Fibroblast of gingiva (primary cell): Measurements from ENCODE around the gene ZNF662.
"Not testable (repeated sequence)": the region's sequence is repeated elsewhere in the genome, so short reads cannot be mapped to it uniquely, and the experiment has no call there.

Source experiments
- DNase-seq: peaks from one replicate; pipeline ENCODE4 v3.0.0-alpha.2; 2011; ENCODE audit warnings: low read depth

ZNF662 gene

DNA sequence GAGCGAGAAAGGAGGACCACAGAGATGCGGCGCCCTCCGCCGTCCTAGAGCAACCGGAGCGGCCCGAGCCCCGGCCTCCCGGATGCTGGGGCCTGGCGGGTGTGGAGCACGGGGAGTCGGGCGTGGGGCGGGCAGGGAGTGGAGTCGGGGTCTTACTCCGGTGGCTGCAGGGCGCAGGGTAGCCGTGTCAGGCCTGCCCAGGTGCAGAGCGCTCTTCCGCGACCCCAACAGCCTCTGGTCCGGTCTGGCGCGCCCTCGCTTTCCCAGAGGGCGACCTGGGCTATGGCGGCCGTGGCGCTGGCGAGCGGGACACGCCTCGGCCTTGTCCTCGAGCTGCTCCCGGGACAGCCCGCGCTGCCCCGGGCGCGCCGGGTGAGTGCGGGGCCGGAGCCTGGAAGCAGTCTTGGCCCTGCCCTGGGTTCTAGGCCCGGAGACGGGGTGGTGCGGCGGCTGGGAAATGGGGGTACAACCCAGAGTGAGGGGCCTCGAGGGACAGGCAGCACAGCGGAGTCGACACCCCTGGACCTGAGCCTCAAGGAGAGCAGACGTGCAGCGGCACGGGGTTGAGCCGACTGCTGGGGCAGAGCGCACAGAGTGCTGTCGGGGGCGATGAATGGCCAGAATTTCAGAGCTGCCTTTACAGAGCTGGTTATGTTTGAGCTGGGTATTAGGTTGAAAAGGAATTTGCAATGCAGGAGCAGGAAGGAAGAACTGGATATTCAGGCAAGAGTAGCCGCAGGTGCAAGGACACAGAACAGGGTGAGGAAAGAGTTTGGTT lies at the start of gene ZNF662:
Gene ZNF662, plus strand, starts transcription at position 73 of the 778 bp plus-strand sequence. CDS start 1,973 bp downstream, outside the sequence.
- peak; percentile 10 for DNase-seq

DNA sequence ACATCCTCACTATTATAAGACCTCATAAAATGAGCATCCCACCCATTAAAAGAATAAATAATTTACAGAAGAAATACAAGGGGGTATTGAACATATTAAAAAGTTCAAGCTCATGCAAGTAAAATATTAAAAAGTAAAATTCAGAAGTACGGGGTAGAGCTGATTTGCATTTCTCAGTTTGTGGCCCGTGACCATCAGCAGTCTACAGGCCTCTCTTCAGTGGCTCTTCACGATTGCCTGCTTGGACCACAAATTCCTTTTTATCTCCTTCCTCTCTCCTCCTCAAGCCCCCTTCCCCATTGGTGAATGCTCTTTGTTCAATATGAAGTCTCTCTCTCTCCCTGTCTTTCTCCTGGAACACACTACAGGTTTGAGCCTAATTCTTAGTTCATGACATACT lies 49.4 kb upstream of the ZNF662 start:
- no peak for DNase-seq

DNA sequence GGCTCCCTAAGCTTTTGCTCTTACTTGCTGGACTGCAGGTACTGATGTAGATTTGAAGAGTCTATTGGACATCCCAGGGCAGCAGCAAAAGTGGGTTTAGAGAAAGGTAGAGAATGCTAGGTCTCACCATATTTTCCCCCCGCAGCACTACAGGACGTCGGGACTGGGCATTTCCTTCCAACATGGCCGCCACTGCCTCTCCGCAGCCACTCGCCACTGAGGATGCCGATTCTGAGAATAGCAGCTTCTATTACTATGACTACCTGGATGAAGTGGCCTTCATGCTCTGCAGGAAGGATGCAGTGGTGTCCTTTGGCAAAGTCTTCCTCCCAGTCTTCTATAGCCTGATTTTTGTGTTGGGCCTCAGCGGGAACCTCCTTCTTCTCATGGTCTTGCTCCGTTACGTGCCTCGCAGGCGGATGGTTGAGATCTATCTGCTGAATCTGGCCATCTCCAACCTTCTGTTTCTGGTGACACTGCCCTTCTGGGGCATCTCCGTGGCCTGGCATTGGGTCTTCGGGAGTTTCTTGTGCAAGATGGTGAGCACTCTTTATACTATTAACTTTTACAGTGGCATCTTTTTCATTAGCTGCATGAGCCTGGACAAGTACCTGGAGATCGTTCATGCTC lies 41.5 kb upstream of the ZNF662 start:
- no peak for DNase-seq

DNA sequence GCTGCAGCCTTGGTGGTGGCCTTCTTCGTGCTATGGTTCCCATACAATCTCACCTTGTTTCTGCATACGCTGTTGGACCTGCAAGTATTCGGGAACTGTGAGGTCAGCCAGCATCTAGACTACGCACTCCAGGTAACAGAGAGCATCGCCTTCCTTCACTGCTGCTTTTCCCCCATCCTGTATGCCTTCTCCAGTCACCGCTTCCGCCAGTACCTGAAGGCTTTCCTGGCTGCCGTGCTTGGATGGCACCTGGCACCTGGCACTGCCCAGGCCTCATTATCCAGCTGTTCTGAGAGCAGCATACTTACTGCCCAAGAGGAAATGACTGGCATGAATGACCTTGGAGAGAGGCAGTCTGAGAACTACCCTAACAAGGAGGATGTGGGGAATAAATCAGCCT lies 40.7 kb upstream of the ZNF662 start:
- no peak for DNase-seq

DNA sequence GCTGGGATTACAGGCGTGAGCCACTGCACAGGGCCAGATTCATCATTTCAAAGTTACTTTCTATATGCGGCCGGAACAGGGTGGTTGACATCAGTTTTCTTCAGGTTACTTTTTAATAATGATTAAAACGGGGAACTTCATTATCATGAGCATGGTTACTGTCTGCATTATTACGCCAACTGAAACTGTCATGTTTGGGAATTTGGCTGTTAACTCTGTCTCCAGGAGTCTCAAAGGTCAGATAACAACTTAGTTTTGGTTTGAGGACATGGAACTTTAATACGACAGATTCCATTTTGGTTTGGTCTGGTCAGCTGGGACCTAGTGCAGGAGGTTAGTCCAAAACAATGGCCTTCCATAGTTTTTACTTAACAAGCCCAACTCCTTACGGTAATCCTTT lies 38.8 kb upstream of the ZNF662 start:
- no peak for DNase-seq

DNA sequence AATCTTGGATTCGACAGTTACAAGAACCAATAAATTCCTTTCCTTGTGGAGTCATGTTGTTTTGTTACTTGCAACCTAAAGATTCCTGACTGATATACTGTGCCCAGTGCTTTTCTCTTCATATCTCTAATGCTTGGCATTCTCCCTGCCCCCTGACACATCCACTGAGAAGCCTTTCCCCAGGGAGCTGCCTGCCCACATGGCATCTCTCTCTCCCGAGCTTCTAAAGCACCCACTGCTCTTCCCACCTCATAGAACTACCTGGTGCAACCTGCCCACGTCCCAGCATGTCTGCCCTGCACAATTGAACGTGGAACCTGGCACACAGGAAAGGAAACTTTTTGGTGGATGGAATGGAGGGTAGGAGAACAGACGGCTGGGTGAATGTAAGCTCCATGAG lies 37.1 kb upstream of the ZNF662 start:
- no peak for DNase-seq

DNA sequence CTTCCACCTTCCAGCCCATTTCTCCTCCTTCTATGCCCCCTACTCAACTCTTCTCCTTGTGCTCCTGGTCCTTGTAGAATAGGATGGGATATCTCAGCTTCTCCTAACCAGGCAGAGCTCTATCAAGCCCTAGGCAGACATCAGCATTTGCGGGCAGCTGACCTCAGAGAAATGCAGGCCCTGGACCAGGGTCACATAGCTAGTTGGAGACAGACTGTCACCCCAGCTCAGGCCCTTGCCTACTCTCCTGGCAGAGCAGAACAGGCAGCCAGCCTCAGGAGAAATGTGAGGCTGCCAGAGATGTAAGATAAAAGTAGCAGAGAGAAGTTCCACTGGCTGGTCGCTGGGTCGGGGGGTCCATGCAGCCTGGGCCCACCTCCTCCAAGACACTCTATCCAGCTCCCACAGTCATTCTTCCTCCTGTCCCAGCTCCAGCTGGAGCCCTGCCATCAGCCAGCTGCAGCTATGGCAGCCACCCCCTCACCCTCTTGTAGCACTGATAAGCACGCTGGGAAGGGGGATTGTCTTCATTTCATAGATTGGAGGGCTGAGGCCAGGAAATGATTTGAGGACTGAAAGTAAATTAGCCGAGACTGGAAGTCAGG lies 34.2 kb upstream of the ZNF662 start:
- DNase-seq = no peak

DNA sequence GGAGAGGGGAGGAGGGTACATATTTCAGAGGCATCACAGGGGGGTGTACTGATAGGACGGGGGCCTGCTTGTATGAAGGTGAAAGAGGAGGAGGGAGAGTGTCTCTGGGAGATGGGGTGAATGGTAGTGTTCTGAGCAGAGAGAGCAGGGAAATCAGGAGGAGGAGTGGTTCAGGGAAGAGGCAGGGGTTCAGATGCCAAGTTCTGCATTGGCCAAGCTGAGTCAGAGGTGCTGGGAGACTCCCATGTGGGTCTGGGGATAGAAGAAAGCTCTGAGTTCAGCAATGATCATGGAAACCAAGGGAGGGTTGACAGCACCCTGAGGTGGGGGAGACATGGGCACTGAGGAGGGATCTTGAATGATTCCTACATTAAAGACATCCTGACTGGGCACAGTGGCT lies 33.2 kb upstream of the ZNF662 start:
- no peak for DNase-seq

DNA sequence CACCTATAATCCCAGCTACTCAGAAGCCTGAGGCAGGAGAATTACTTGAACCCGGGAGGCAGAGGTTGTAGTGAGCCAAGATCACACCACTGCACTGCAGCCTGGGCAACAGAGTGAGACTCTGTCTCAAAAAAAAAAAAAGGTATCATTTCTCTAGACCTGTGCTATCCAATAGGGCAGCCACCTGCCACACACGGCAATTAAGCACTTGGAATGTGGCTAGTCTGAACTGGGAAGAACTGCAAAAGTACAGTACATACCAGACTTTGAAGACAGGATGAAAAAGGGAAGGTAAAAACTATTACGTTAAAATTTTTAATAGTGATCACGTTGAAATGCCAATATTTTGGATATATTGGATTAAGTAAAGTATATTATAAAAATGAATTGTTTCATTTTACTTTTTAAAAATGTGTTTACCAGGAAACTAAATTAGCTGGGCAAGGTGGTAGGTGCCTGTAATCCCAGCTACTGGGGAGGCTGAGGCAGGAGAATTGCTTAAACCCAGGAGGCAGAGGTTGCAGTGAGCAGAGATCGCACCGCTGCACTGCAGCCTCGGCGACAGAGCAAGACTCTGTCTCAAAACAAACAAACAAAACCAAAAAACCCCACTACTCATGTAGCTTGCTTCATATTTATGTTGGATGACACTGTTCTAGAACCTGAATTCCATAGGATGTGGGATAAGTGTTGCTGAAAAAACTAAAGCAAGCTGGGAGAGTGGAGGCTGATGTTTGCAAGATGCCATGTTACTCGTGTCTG lies 32.5 kb upstream of the ZNF662 start:
- no peak for DNase-seq

DNA sequence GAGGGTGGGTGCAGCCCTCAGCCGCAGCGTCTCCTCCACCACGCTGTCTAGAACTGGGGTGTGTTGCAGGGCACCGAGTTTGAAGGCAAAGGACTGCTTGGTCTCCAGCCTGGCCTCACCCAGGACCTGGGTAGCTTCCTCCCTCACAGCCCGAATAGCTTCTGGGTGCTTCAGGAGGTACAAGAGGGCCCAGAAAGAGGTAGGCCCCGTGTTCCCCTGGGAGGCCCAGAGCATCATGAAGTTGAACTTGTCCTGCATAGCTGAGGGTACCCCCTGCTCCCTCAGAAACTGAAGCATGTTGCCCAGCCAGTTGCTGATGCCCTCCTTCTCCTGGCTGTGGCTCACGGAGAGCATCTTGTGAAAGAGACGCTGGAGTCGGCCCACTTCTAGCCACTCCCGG lies 31.2 kb upstream of the ZNF662 start:
- no peak for DNase-seq

DNA sequence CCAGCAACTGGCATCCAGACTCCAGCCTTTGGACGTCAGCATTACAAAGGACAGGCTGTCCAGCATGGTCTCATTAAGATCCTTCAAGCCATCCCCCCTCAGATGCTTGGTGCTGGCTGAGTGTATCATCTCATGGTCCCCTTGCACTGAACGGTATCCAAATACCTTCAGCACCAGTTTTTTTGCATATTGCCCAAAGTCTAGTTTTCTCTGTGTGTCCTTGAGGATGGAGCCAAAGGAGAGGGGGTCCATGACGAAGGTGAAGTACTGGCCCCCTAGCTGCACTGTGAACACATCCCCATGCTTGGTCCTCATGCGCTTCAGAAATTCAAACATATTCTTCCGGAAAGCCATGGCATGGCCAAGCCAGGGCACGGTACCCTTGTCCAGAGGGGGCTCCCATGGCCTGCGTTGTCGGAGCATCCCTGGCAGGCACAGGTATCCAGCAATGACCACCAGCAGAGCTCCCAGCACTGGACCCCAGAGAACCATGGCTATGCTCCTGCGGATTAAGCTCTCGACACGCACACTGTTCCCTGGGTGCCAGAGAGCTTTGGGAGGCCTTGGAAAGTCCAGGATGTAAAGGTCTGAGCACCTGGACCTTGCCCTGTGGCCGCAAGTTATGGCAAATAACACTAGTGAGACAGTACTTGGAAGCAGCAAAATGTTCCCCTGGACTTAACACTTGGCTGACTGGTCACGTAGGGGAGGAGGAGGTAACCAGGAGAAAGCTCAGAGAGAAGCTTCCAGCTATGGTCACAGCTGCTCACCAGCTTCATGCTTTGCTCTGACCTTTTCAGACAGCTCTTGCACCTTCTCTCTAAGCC lies 30.4 kb upstream of the ZNF662 start, which contains the start of gene CYP8B1:
Gene CYP8B1, minus strand, starts transcription at position 555 of the 827 bp plus-strand sequence. Its CDS starts 63 bp downstream, at position 492.
- no peak for DNase-seq

DNA sequence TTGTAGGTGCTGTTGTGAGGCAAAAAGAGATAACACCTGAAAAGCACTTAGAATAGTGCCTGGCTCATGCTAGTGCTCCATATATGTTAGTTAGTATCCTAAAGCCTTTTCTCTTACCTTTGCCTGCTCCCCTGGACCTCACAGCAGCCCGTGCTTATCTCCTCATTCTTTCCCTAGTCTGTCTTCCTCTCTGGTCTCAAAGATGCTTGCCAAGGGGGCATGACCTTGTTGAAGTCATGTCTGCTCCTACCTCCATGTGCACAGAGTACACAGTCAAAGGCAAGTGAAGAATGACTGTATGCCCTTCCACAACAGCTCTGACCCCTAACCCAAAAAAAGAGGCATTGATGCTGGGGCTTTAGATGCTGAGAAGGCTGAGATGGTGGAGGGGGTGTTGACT lies 29.5 kb upstream of the ZNF662 start:
- DNase-seq = no peak

DNA sequence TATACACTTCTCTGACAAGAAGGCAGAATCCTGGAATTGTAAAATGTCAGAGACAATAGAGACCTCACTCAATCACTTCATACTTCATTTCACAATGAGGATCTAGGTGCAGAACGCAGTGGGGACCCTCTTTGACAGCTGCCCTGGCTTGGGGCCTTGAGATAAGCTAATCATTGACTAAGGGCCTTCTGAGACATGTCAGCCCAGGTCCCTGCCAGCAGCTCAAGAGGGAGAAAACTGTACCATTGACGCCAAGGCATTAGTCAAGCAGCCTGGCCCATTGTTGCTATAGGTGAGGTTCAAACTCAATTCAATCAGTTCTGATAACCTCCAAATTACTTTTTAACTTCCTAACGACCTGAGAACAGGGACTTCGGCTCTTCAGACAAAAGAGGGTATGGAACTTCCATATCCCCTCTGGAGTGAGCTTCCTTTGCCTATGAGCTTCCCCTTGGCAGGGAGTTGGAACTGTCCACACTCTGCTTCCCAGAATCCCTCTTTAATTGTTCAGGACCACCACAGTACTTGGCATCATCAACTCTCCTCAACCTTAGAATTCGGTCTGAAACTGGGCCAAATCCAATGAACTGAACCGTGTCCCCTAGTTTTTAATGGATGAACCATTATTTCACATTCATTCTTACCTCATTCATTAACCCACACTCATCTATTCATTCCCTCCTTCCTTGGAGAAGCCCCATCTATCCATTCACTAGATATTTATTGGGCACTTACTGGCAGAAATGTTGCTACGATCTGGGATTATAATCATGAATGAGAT lies 28.8 kb upstream of the ZNF662 start:
- no peak for DNase-seq

DNA sequence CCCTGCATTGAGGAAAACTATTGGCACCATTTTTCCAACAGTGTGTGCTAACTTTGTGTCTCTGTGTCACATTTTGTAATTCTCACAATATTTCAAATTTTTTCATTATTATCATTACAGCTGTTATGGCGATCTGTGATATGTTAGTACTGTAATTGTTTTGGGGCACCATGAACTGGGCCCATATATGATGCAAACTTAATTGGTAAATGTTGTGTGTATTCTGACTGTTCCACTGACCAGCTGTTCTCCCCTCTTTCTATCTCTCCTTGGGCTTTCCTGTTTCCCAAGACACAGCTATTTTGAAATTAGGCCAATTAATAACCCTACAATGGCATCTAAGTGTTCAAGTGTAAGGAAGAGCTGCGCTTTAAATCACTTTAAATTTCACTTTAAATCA lies 28.1 kb upstream of the ZNF662 start:
- DNase-seq = no peak

DNA sequence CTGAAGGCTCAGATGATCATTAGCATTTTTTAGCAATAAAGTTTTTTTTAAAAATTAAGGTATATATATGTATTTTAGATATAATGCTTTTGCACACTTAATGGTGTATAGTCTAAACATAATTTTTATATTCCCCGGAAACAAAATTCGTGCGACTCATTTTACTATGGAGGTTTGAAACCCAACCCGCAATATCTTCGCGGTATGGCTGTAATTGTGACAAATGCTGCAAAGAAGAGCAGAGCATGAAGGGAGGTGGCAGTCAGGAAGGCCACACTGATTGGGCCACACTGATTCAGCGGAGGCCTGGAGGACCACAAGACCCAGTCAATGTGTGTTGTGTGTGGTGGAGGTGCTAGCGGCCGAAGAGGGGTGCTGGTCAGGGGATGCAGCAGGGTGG lies 25.8 kb upstream of the ZNF662 start:
- DNase-seq = no peak

DNA sequence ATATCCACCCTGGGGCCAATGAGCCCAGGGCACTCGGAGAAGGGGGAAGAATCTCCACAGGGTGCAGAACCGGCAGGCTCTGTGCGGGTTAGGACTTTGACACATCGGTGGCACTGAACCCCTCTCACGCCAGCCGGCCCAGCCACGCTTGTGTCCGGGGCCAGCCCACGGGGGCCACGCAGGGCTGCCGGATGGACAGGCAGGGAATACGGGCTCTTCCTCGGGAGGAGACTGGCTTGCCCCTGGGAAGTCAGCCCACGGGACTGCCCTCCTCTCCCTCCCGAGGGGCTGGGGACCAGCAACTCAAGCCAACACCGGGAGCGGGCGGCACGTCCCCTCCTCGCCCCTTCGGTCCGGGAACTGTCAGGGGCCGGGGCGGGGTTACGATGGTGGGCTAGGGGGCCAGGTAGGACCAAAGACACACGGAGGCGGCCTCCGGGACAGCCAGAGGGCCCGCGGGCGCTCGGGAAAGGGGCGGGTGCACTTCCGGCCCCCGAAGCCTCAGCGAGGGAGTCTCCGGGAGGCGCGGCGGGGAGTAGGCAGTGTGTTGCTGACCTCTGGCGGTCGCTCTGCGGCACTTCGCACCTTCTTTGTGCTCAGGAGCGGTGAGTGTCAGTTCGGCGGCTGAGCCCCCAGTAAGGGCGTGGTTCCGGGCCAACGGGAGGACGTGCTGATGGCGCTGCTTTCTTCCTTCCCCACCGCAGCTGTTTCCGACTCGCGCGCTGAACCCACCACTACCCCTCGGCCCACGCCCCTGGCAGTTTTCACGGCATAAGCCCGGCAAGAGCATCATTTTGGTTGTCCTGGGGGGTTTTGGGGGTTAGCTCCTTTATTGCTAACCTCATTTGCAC lies 25.1 kb upstream of the ZNF662 start:
- peak; percentile 74 for DNase-seq

DNA sequence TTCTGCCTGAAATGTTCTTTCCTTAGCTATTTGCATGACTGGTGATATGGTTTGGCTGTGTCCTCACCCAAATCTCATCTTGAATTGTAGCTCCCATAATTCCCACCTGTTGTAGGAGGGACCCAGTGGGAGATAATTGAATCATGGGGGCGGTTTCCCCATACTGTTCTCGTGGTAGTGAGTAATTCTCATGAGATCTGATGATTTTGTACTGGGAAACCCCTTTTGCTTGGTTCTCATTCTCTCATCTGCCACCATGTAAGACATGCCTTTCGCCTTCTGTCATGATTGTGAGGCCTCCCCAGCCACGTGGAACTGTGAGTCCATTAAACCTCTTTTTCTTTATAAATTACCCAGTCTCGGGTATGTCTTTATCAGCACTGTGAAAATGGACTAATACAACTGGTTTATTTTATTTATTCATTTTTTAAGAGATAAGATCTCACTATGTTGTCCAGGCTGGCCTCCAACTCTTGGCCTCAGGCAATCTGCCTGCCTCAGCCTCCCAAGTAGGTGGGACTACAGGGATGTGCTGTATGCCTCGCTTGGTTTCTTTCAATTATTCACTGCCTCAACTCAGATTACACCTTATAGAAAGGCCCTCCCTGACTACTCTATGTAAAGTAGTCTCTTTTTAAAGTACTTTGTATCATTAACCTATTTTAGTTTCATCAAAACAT lies 22.6 kb upstream of the ZNF662 start:
- DNase-seq = not testable (repeated sequence)

DNA sequence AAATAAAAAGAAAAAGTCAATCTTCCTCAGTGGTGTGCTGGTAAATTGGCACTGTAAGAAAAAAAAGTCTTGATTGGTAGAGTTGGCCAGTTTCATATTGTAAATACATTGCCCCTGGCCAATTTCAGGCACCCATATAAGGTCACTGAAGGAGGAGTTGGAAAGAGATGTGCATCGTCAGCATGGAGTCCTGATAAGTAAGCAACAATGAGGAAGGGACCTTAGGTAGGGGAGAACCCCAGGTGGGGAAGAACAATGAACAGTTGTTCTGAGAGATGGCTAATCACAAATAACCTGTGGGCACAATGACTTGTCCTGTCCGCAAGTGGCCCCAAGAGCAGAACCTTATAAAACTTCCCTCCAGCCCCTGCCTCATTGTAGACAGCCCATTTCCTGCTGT lies 21.6 kb upstream of the ZNF662 start:
- no peak for DNase-seq

DNA sequence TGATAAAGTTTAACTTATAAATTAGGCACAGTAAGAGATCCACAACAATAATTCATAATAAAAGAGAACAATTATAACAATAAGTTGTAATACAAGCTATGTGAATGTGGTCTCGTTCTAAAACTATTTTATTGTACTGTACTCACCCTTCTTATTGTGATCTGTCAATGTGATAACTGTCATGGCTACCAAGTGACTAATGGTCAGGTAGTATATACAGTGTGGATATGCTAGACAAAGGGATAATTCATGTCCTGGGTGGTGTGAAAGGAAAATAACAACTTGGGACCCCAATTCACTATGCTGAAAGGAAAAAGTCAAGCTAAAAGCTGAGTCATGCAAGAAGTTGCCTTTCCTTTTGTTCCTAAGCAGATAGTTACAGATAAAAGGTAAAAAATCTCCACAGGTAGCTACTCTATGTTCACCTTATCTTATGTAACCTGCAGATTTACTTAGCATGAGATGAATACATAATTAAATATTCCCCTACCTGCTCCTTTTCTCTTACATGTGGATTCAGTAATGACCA lies 19.6 kb upstream of the ZNF662 start:
- no peak for DNase-seq
